GM15510 (cell line): ENCODE data around the gene RIN3.

Experiments used
- POLR2A ChIP-seq: IDR thresholded peaks from 3 replicates; pipeline ENCODE4 v1.6.1; 2011; ENCODE audit warnings: borderline replicate concordance; ENCODE audit not compliant: insufficient read length; ENCODE audit errors: extremely low read depth

RIN3 gene

DNA sequence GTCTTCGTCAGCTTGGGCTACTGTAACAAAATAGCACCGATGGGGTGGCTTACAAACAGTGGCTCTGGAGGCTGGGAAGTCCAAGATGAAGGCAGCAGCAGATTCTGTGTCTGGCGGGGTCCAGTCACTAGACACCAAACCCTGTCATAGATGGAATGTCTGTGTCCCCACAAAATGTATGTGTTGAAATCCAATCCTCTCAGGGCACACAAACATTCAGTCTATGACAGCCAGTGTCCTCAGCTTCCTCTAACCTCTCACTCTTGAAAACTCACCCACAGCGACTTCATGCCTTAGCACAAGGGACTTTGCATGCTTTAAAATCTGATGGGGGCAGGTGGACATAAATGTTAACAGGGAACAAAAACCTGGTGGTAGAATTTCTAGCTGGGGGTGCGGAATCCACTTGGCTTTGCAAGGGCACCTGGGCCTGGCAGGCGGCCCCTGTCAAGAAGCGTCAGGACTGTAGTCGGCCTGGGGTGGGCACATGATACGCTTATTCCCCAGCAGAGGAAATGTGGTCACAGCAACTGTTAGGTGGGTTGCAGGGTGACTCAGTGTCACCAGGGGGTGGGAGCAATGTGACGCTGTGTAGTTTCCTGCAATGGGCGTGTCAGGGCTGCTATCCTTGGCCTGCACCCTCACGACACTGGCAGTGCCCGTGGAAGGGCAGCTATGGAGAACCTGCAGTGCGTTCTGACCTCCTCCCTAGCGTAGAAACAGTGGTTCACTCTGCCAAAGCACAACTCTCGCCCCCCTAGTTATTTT is 17.7 kb downstream of the RIN3 start:
- TF ChIP-seq POLR2A = no peak

GRCh38 chr14:92532490-92533163 is 19.0 kb downstream of the RIN3 start:
- no peak for TF ChIP-seq POLR2A

DNA sequence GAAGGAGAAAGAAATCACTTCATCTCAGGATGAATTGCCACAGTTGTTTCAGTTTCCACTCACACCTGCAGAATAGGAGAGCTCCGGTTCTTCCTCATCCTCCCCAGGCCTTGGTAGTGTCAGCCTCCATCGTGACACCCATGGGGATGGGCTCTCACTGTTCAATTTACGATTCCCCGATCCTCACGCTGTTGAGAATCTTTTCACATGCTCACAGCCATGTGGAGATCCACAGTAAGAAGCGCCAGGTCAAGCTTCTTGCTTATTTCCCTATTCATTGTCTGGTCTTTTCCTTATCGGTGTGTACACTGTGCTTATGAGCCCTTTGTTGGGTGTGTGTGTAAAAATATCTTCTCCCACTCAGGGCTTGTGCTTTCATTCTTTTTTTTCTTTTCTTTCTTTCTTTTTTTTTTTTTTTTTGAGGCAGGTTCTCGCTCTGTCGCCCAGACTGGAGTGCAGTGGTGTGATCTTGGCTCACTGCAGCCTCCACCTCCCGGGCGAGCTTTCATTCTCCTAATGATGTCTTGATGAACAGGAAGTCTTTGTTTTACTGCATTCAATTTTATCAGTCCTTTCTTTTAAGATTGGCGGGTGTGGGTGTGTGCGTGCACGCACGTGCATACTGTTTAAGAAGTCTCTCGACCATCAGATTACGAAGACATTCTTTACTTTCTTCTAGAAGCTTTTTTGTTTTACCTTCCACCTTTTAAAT is 21.5 kb downstream of the RIN3 start:
- no peak for TF ChIP-seq POLR2A

DNA sequence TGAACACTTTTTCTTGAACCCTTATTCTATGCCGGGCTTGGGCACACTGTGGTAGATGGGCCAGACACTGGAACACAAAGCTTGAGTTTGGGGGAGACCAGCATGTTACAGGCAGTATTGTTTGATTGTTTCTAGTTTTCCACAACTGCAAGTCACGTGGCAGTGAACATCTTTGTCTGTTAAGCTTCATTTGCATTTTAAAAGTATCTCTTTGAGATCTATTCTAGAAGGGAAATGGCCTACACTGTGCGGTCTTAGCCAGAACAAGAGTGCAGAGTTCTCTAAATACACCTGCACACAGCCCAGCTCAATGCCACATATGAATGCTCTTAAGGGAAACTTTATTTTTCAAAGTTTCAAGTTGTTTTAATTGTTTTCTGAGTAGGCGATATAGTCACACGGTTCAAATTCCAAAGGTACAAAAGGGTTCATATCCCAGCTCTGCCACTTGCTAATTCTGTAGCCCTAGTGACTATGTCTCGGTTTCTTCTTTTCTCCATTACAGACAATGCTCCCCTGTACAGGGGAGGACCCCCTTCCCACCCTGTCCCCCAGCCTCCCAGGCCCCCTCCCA is 24.9 kb downstream of the RIN3 start:
- no peak for TF ChIP-seq POLR2A

GRCh38 chr14:92539419-92539818 is 25.8 kb downstream of the RIN3 start:
- TF ChIP-seq POLR2A = no peak

DNA sequence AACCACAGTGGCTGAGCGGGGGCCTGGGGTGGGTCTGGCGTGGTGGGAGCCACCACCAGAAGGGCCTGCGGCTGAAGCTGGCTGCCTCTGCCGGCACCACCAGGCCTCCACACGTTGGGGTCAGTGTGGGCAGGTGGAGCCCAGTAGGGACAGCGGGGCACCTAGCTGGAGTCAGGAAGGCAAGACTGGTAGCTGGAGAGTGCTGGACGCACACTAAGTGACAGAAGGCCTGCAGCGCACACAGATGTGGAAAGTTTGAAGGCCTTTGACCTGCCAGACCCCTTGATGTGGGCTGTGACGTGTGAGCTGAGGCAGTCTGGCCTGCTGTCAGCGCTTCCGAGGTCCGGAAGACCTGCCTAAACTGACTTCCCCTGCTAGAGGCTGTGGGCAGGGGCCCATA is 26.3 kb downstream of the RIN3 start:
- TF ChIP-seq POLR2A = no peak

- no peak for TF ChIP-seq POLR2A
Measured at GRCh38 chr14:92540472-92541048, 27.0 kb downstream of the RIN3 start.

GRCh38 chr14:92542766-92543554 is 29.4 kb downstream of the RIN3 start:
- TF ChIP-seq POLR2A = no peak

GRCh38 chr14:92544051-92544720 is 30.6 kb downstream of the RIN3 start:
- TF ChIP-seq POLR2A = no peak

DNA sequence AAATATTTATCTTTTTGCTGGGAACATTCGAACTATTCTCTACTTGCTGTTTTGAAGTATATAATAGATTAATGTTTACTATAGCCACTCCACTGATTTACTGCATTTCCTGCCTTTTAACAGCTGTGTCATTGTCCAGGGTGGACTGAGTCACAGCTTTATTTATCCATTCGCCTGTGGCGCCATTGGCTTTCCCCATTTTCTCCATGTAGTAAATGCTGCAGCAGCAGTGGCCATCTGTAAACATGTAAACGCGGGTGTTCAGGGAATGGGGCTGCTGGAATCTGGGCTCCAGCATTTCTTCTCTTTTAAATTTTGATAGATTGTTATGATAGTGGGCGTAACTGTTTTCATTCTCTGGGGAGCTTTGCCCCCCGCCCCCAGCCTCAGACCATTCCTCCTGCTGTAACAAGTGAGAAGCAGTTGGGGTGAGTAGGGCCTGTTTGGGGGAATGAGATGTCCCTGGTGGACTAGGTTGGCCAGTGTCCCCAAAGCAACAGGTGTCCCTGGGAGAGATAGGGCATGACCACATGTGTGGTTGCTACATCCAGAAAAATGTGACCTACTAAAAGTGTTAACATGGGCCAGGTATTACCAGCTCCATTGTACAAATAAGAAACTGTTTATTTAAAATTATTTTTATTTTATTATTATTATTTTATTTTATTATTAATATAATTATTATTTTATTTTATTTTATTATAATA is 32.9 kb downstream of the RIN3 start:
- TF ChIP-seq POLR2A = no peak

- TF ChIP-seq POLR2A = no peak
Measured at GRCh38 chr14:92549105-92549858, 35.7 kb downstream of the RIN3 start.

- TF ChIP-seq POLR2A = no peak
Measured at GRCh38 chr14:92549859-92550230, 36.3 kb downstream of the RIN3 start.
